Naive thymus-derived CD8-positive, alpha-beta T cell (primary cell): ENCODE measurements around the gene UQCC5. TPM values are rescaled to one million over a fixed set of nuclear protein-coding genes. Genes with fewer than 3 reads are reported as not detected.

Source experiments
- ATAC-seq, 2 donors: fragments of 150-1000 bp; cut with Tn5 transposase in 1 of 2; sonication (Bioruptor Pico), chemical (Tn5 transposase) in 1 of 2; 1 replicate in 1 of 2; 2 replicates in 1 of 2; pipeline ENCODE4 v1.10.0; 2021; ENCODE audit warnings: mild to moderate bottlenecking in 2 of 2, moderate library complexity in 2 of 2
- POLR2A ChIA-PET: fragments of 350-600 bp; sonication (Branson Sonifier 250); formaldehyde crosslinking; loops from one replicate; lab custom pipeline; 2021; ENCODE audit warnings: antibody characterized with exemption; lab: Charles Lee
- DNase-seq, 10 donors: peaks; one replicate each; pipeline versions ENCODE4 v3.0.0 to v3.0.0-alpha.2; 2020 to 2022
- H3K27ac Mint-ChIP-seq, 10 donors: one replicate each; pipeline ENCODE4 v1.8.0; 2020 to 2022; ENCODE audit warnings: mild to moderate bottlenecking in 10 of 10, mixed read lengths in 10 of 10, moderate library complexity in 4 of 10, inconsistent platforms in 1 of 10
- H3K27me3 Mint-ChIP-seq, 5 donors: one replicate each; pipeline ENCODE4 v1.8.0; 2021 to 2022; ENCODE audit warnings: mixed read lengths in 5 of 5
- H3K36me3 Mint-ChIP-seq, 3 donors: one replicate each; pipeline ENCODE4 v1.8.0; 2020 to 2022; ENCODE audit warnings: mixed read lengths in 3 of 3, mild to moderate bottlenecking in 2 of 3, inconsistent platforms in 1 of 3
- H3K4me1 Mint-ChIP-seq, 4 donors: one replicate each; pipeline ENCODE4 v1.8.0; 2021 to 2022; ENCODE audit warnings: mixed read lengths in 4 of 4
- H3K4me3 Mint-ChIP-seq, 10 donors: one replicate each; pipeline ENCODE4 v1.8.0; 2020 to 2022; ENCODE audit warnings: mild to moderate bottlenecking in 10 of 10, mixed read lengths in 10 of 10, moderate library complexity in 6 of 10, inconsistent platforms in 1 of 10
- H3K9me3 Mint-ChIP-seq, 9 donors: one replicate each; pipeline ENCODE4 v1.8.0; 2020 to 2022; ENCODE audit warnings: mixed read lengths in 9 of 9, mild to moderate bottlenecking in 3 of 9, inconsistent platforms in 1 of 9, moderate library complexity in 1 of 9
- polyA plus RNA-seq, 3 donors: library from polyadenylated mRNA; unstranded; fragments of 300-500 nt; fragmentation: Illumina TruSeq; gene quantifications; one replicate each; pipeline ENCODE4 v1.2.3, GENCODE V29; 2021
- total RNA-seq, 8 experiments: library from RNA in 2 of 8; stranded (reverse) in 2 of 8; gene quantifications; one replicate each; pipeline ENCODE4 v1.2.3 and lab custom pipeline; 2021 to 2026

UQCC5 gene
- total and polyA plus RNA-seq, 5 experiments from 2014 or later: 9.7 to 35.1 (median 29.1) TPM

GRCh38 chr3:52535411-52536111, 844 bp upstream of the UQCC5 start:
- Mint-ChIP-seq H3K27ac (peak overlapping the region; percentile 72 to 100 (median 98)), H3K36me3 (peaks cover 0 to 6% (median 3%) of the 10 kb centered on the region in 3 donors), H3K4me1 (peaks cover 30 to 57% (median 49%) of the 10 kb centered on the region in 4 donors), H3K4me3 (peak overlapping the region; percentile 86 to 100 (median 99)), H3K9me3 (no peaks in the 10 kb centered on the region), H3K27me3 (no peaks in the 10 kb centered on the region)
- POLR2A ChIA-PET: interaction anchor here (0.8 to 1.9 kb wide), 7 partner anchors 33 to 510 kb away, joined by 3 to 9 read pairs (median 4); partner anchors contain the start of genes DUSP7, GLT8D1, SFMBT1 and SPCS1
- DNase-seq: peak in 1 of 10 donors; percentile 14
- ATAC-seq: no peak

GRCh38 chr3:52536112-52536368, 365 bp upstream of the UQCC5 start:
- Mint-ChIP-seq H3K27ac (peak overlapping the region; percentile 72 to 100 (median 98)), H3K27me3 (no peaks in the 10 kb centered on the region), H3K36me3 (peaks cover 0 to 10% (median 3%) of the 10 kb centered on the region in 3 donors), H3K9me3 (no peaks in the 10 kb centered on the region), H3K4me3 (peak overlapping the region; percentile 86 to 100 (median 99)), H3K4me1 (peaks cover 30 to 61% (median 50%) of the 10 kb centered on the region in 4 donors)
- ATAC-seq: no peak
- POLR2A ChIA-PET: interaction anchor here (0.8 to 1.9 kb wide), 7 partner anchors 34 to 510 kb away, joined by 3 to 9 read pairs (median 4); partner anchors contain the start of genes DUSP7, GLT8D1, SFMBT1 and SPCS1
- DNase-seq: no peak

GRCh38 chr3:52537165-52537620, 788 bp downstream of the UQCC5 start:
- ATAC-seq (no peak), DNase-seq (no peak)
- no peaks in the 10 kb centered on the region for H3K9me3 Mint-ChIP-seq
- POLR2A ChIA-PET: interaction anchor here (0.6 kb wide), 1 partner anchor 130 kb away, joined by 4 read pairs; no protein-coding TSS in a partner anchor
- H3K4me1 Mint-ChIP-seq: peaks cover 33 to 59% (median 56%) of the 10 kb centered on the region in 4 donors
- H3K36me3 Mint-ChIP-seq: peaks cover 0 to 21% (median 3%) of the 10 kb centered on the region in 3 donors
- H3K27ac Mint-ChIP-seq: peak overlapping the region; percentile 96 to 100 (median 98)
- no peaks in the 10 kb centered on the region for H3K27me3 Mint-ChIP-seq
- H3K4me3 Mint-ChIP-seq: peak overlapping the region; percentile 86 to 100 (median 99)

- no peaks in the 10 kb centered on the region for H3K9me3 Mint-ChIP-seq
- H3K27me3 Mint-ChIP-seq: no peaks in the 10 kb centered on the region
- H3K4me1 Mint-ChIP-seq: peaks cover 31 to 54% (median 52%) of the 10 kb centered on the region in 4 donors
- no peak for DNase-seq
- H3K4me3 Mint-ChIP-seq: peak overlapping the region; percentile 86 to 100 (median 99)
- no peak for ATAC-seq
- H3K27ac Mint-ChIP-seq: peak overlapping the region; percentile 39 to 100 (median 98)
- POLR2A ChIA-PET: interaction anchor here (0.6 kb wide), 1 partner anchor 129 kb away, joined by 4 read pairs; no protein-coding TSS in a partner anchor
- peaks cover 0 to 21% (median 3%) of the 10 kb centered on the region in 3 donors for H3K36me3 Mint-ChIP-seq
Observed at GRCh38 chr3:52537726-52538421, 1.5 kb downstream of the UQCC5 start.

GRCh38 chr3:52539010-52539653, 2.7 kb downstream of the UQCC5 start:
- Mint-ChIP-seq H3K4me1 (peaks cover 31 to 54% (median 52%) of the 10 kb centered on the region in 4 donors), H3K27me3 (no peaks in the 10 kb centered on the region), H3K36me3 (peaks cover 0 to 24% (median 3%) of the 10 kb centered on the region in 3 donors), H3K27ac (peak overlapping the region; percentile 24 to 98 (median 84)), H3K4me3 (peak overlapping the region; percentile 0 to 74 (median 50)), H3K9me3 (no peaks in the 10 kb centered on the region)
- ATAC-seq (no peak), DNase-seq (no peak)
- POLR2A ChIA-PET: interaction anchor here (0.7 kb wide), 1 partner anchor 74 kb away, joined by 3 read pairs; no protein-coding TSS in a partner anchor

GRCh38 chr3:52541050-52541449, 4.6 kb downstream of the UQCC5 start:
- POLR2A ChIA-PET: no interaction called here
- H3K4me1 Mint-ChIP-seq: peaks cover 24 to 46% (median 42%) of the 10 kb centered on the region in 4 donors
- H3K9me3 Mint-ChIP-seq: no peaks in the 10 kb centered on the region
- no peak overlapping the region for H3K4me3 Mint-ChIP-seq
- H3K27me3 Mint-ChIP-seq: no peaks in the 10 kb centered on the region
- DNase-seq: no peak
- peak overlapping the region in 4 of 10 donors; percentile 4 to 55 (median 41) for H3K27ac Mint-ChIP-seq
- peaks cover 0 to 40% (median 3%) of the 10 kb centered on the region in 3 donors for H3K36me3 Mint-ChIP-seq
- no peak for ATAC-seq

GRCh38 chr3:52544937-52545336, 8.5 kb downstream of the UQCC5 start:
- H3K36me3 Mint-ChIP-seq: peaks cover 0 to 68% (median 4%) of the 10 kb centered on the region in 3 donors
- no peaks in the 10 kb centered on the region for H3K27me3 Mint-ChIP-seq
- peaks cover 2 to 14% (median 8%) of the 10 kb centered on the region in 4 donors for H3K4me1 Mint-ChIP-seq
- ATAC-seq (no peak), DNase-seq (no peak)
- H3K9me3 Mint-ChIP-seq: no peaks in the 10 kb centered on the region
- H3K27ac Mint-ChIP-seq: peak overlapping the region in 8 of 10 donors; percentile 20 to 90 (median 58)
- POLR2A ChIA-PET: no interaction called here
- H3K4me3 Mint-ChIP-seq: no peak overlapping the region

GRCh38 chr3:52546111-52546901, 9.9 kb downstream of the UQCC5 start:
- no peak for DNase-seq
- Mint-ChIP-seq H3K9me3 (no peaks in the 10 kb centered on the region), H3K4me3 (no peak overlapping the region), H3K27ac (peak overlapping the region in 3 of 10 donors; percentile 49 to 64 (median 55)), H3K4me1 (peaks cover 0 to 7% (median 3%) of the 10 kb centered on the region in 4 donors), H3K27me3 (no peaks in the 10 kb centered on the region), H3K36me3 (peaks cover 0 to 71% (median 4%) of the 10 kb centered on the region in 3 donors)
- POLR2A ChIA-PET: no interaction called here
- no peak for ATAC-seq

GRCh38 chr3:52547143-52547542, 10.7 kb downstream of the UQCC5 start:
- Mint-ChIP-seq H3K27ac (peak overlapping the region in 1 of 10 donors; percentile 60), H3K4me1 (peaks cover 0 to 2% (median 0%) of the 10 kb centered on the region in 4 donors), H3K36me3 (peaks cover 0 to 70% (median 4%) of the 10 kb centered on the region in 3 donors), H3K4me3 (no peak overlapping the region), H3K9me3 (no peaks in the 10 kb centered on the region), H3K27me3 (no peaks in the 10 kb centered on the region)
- POLR2A ChIA-PET: no interaction called here
- ATAC-seq: no peak
- DNase-seq: no peak

GRCh38 chr3:52551118-52551517, 14.7 kb downstream of the UQCC5 start:
- no peak for ATAC-seq
- Mint-ChIP-seq H3K9me3 (no peaks in the 10 kb centered on the region), H3K36me3 (peaks cover 0 to 80% (median 4%) of the 10 kb centered on the region in 3 donors), H3K4me3 (no peak overlapping the region), H3K4me1 (peaks cover 0 to 2% (median 0%) of the 10 kb centered on the region in 4 donors), H3K27me3 (no peaks in the 10 kb centered on the region), H3K27ac (peak overlapping the region in 4 of 10 donors; percentile 18 to 46 (median 30))
- POLR2A ChIA-PET: no interaction called here
- DNase-seq: no peak

GRCh38 chr3:52552089-52552488, 15.7 kb downstream of the UQCC5 start:
- no peak for ATAC-seq
- Mint-ChIP-seq H3K27me3 (no peaks in the 10 kb centered on the region), H3K4me3 (no peak overlapping the region), H3K4me1 (peaks cover 0 to 2% (median 0%) of the 10 kb centered on the region in 4 donors), H3K36me3 (peaks cover 0 to 78% (median 4%) of the 10 kb centered on the region in 3 donors), H3K9me3 (no peaks in the 10 kb centered on the region), H3K27ac (peak overlapping the region in 5 of 10 donors; percentile 6 to 73 (median 41))
- no peak for DNase-seq
- POLR2A ChIA-PET: no interaction called here
